ENCODE measurements around the gene GPR142. TPM values are rescaled to one million over a fixed set of nuclear protein-coding genes. Genes with fewer than 3 reads are reported as not detected.

GPR142 gene
- total and polyA plus RNA-seq, 2 of the 8 experiments (the other 6 are each of a cell fraction or from before 2014, with no cell fraction given) = 0.05 TPM; not detected in 1

DNA sequence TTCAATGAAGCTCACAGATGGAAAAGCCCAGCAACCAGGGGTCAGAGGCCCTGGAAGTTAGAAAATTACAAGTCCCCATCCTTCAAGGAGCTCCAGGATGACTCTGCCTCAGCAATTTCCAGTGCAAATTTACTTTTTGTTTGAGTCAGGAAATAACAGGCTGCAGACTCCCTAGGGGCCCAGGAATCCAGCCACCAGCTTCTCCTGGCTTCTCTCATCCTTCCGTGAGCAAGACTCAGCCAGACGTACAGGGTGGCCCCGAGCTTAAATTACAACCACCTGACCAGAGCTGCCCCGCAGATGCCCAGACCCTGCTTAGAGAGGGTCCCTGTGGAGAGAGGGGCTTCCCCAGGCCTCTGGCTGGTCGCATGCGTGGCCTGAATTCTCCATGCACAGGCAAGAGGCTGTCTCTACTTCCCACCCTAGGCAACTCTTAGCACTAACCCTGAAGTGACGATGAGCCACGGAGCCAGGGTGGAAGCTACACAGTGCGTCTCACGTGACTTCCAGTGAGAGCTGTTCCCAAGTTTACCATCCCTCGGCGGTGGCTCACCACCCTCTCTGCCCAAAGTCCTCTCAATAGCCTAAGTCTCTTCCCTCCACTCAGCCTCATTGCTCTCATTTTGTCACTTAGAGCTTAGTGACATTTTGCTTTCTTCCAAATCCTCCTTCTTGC, 27.1 kb downstream of the GPR142 start (continued):
- TF ChIP-seq EP300 (IDR thresholded peaks at IDR 0.05; ENCODE audit: borderline replicate concordance in 1 of 2, low read depth in 2 of 2, low read length in 2 of 2) (no peak), EZH2 (IDR thresholded peaks at IDR 0.05; ENCODE audit: low read depth, low read length, severe bottlenecking) (no peak), TAF7 (optimal IDR thresholded peaks at IDR 0.05; ENCODE audit: borderline replicate concordance, low read depth, low read length) (no peak), JUND (IDR thresholded peaks at IDR 0.05; ENCODE audit: low read length) (no peak)

Data from H1 (cell line).